SK-N-MC (cell line): Measurements from ENCODE around the gene SMIM13.
"Not testable (repeated sequence)": the region's sequence is repeated elsewhere in the genome, so short reads cannot be mapped to it uniquely, and the experiment has no call there.

ENCODE experiments used
- DNase-seq: peaks from one replicate; pipeline ENCODE4 v3.0.0-alpha.2; 2011; ENCODE audit warnings: low read depth, low spot score
- H3K27ac ChIP-seq: fragments of 200-600 bp; sonication (generic); 2 replicates; pipeline ENCODE4 v1.5.1; 2016; ENCODE audit warnings: mixed run types
- H3K36me3 ChIP-seq: fragments of 200-600 bp; sonication (generic); 2 replicates; pipeline ENCODE4 v1.6.1; 2017; ENCODE audit warnings: antibody characterized with exemption, low read length, mixed read lengths; ENCODE audit not compliant: insufficient read depth
- H3K4me3 ChIP-seq: fragments of 200-600 bp; sonication (generic); 2 replicates; pipeline ENCODE4 v1.5.1; 2016
- H3K9ac ChIP-seq: fragments of 200-600 bp; sonication (generic); 2 replicates; pipeline ENCODE4 v1.8.0; 2017; ENCODE audit warnings: mixed run types, mixed read lengths; ENCODE audit not compliant: insufficient read length
- H3K9me3 ChIP-seq: fragments of 200-600 bp; sonication (generic); 2 replicates; pipeline ENCODE4 v1.6.1; 2017; ENCODE audit warnings: low read depth, mild to moderate bottlenecking, antibody characterized with exemption, low read length, moderate library complexity, mixed read lengths
- EZH2 ChIP-seq: fragments of 200-600 bp; sonication (generic); IDR thresholded peaks from one replicate; pipeline ENCODE4 v1.6.1; 2017; ENCODE audit warnings: antibody characterized with exemption
- FOXP2 ChIP-seq: optimal IDR thresholded peaks from 2 replicates; pipeline ENCODE3; 2011; ENCODE audit warnings: mild to moderate bottlenecking, moderate library complexity; ENCODE audit not compliant: insufficient read depth; ENCODE audit errors: extremely low read length, control extremely low read depth
- POLR2AphosphoS5 ChIP-seq: IDR thresholded peaks from 2 replicates; pipeline ENCODE4 v1.6.1; 2012; ENCODE audit warnings: mild to moderate bottlenecking, low read depth, low read length, borderline replicate concordance

SMIM13 gene

GRCh38 chr6:11108726-11109125 lies 15.1 kb downstream of the SMIM13 start:
- H3K9ac ChIP-seq = no peak overlapping the region
- no peak overlapping the region for H3K4me3 ChIP-seq
- H3K27ac ChIP-seq = no peak overlapping the region
- no peak for DNase-seq
- no peaks in the 10 kb centered on the region for H3K36me3 ChIP-seq
- TF ChIP-seq FOXP2 (no peak), EZH2 (no peak), POLR2AphosphoS5 (no peak)
- no peaks in the 10 kb centered on the region for H3K9me3 ChIP-seq

- Histone ChIP-seq H3K9me3 (no peaks in the 10 kb centered on the region), H3K9ac (no peak within 1 kb of the TSS), H3K27ac (peak within 1 kb of the TSS; percentile 6; the same call in 1 of the 2 replicates), H3K36me3 (no peaks in the 10 kb centered on the region), H3K4me3 (peak within 1 kb of the TSS; percentile 52)
- no peak for DNase-seq
- TF ChIP-seq POLR2AphosphoS5 (no peak), FOXP2 (no peak), EZH2 (no peak)
Observed at GRCh38 chr6:11110921-11111768, 17.5 kb downstream of the SMIM13 start, which contains the start of gene ERVFRD-1. TSS of gene ERVFRD-1 (minus strand) at chr6:11111725. CDS start at chr6:11105310, 6,415 bp downstream.

- peak; percentile 69 for DNase-seq
- Histone ChIP-seq H3K4me3 (peak overlapping the region; percentile 52), H3K27ac (peak overlapping the region; percentile 6; the same call in 1 of the 2 replicates), H3K9ac (no peak overlapping the region), H3K36me3 (no peaks in the 10 kb centered on the region), H3K9me3 (no peaks in the 10 kb centered on the region)
- TF ChIP-seq POLR2AphosphoS5 (no peak), FOXP2 (no peak), EZH2 (no peak)
Observed at GRCh38 chr6:11111769-11112437, 18.3 kb downstream of the SMIM13 start.

GRCh38 chr6:11113038-11113437 lies 19.4 kb downstream of the SMIM13 start:
- H3K9ac ChIP-seq = no peak overlapping the region
- no peaks in the 10 kb centered on the region for H3K9me3 ChIP-seq
- H3K36me3 ChIP-seq = no peaks in the 10 kb centered on the region
- no peak overlapping the region for H3K27ac ChIP-seq
- no peak for TF ChIP-seq POLR2AphosphoS5
- TF ChIP-seq FOXP2 = no peak
- no peak for TF ChIP-seq EZH2
- no peak for DNase-seq
- H3K4me3 ChIP-seq = no peak overlapping the region

GRCh38 chr6:11115808-11116536 lies 22.3 kb downstream of the SMIM13 start:
- DNase-seq, H3K9ac ChIP-seq, H3K27ac ChIP-seq, H3K9me3 ChIP-seq, H3K36me3 ChIP-seq, H3K4me3 ChIP-seq: not testable (repeated sequence)

- H3K4me3 ChIP-seq = no peak overlapping the region
- no peak for TF ChIP-seq EZH2
- no peak for TF ChIP-seq POLR2AphosphoS5
- TF ChIP-seq FOXP2 = no peak
- H3K9me3 ChIP-seq = no peaks in the 10 kb centered on the region
- H3K36me3 ChIP-seq = no peaks in the 10 kb centered on the region
- H3K27ac ChIP-seq = no peak overlapping the region
- no peak overlapping the region for H3K9ac ChIP-seq
- no peak for DNase-seq
Observed at GRCh38 chr6:11120271-11121005, 26.8 kb downstream of the SMIM13 start.

GRCh38 chr6:11121851-11122250 lies 28.2 kb downstream of the SMIM13 start:
- Histone ChIP-seq H3K27ac (no peak overlapping the region), H3K9me3 (no peaks in the 10 kb centered on the region), H3K36me3 (peaks cover 4% of the 10 kb centered on the region; the same call in 1 of the 2 replicates), H3K4me3 (no peak overlapping the region), H3K9ac (no peak overlapping the region)
- TF ChIP-seq POLR2AphosphoS5 = no peak
- no peak for TF ChIP-seq EZH2
- TF ChIP-seq FOXP2 = no peak
- no peak for DNase-seq
